Left colon (tissue), 2 donors: ENCODE results near the gene DCAF4L1. TPM values are rescaled to one million over a fixed set of nuclear protein-coding genes. Genes with fewer than 3 reads are reported as not detected.

Source experiments
- ATAC-seq: fragments of 200-7000 bp; cut with Tn5 transposase; one replicate; pipeline ENCODE4 v1.9.1; 2020; ENCODE audit warnings: mild to moderate bottlenecking, moderate library complexity
- DNase-seq, 2 donors: peaks; one replicate each; pipeline ENCODE4 v3.0.0-alpha.2; 2020
- intact Hi-C, 2 donors: fragments of 100-400 bp; cut with DNase I in 1 of 2; cut with micrococcal nuclease in 1 of 2; formaldehyde crosslinking; loops; one replicate each; pipeline versions ENCODE4 v1.11.2 to v1.14.0; 2022; cut with DNase I, micrococcal nuclease
- total RNA-seq, 2 donors: library from RNA; stranded (reverse); fragmentation: NEBNext Ultra II Directional; extraction: Animal tissue kit (Norgen Biotek cat#: 25700); gene quantifications; one replicate each; pipeline ENCODE4 v1.2.1, GENCODE V29; 2021
- donor health status: DM: no; HTN: no; CAD: no.
- donor health status: DM: yes; HTN: yes; CAD: no.

The DCAF4L1 gene
- total RNA-seq, 2 donors from 2014 or later = 0.06 to 0.12 TPM

DNA sequence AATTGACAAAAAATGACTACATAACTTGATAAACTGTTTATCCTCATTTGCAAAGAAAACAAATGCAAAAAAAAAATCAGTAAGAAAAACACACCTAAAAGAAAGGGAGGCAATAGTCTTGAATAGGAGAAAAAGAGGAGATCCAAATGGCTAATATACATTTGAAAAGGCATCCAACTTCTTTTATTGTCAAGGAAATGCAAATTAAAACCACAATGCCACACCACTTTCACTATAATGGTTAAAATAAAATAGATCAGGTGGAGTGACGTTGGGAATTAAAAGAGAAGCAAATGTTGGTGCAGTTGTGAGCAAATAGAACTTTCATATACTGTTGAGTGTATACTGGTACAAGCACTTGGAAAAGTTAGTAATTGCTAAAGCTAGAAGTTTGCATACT, 3.6 kb downstream of the DCAF4L1 start:
- no peak for ATAC-seq
- no peak for DNase-seq
- intact Hi-C loops = no loop called here

GRCh38 chr4:41989994-41990364, 8.4 kb downstream of the DCAF4L1 start:
- DNase-seq = no peak
- ATAC-seq = peak; percentile 11
- intact Hi-C loops = no loop called here

DNA sequence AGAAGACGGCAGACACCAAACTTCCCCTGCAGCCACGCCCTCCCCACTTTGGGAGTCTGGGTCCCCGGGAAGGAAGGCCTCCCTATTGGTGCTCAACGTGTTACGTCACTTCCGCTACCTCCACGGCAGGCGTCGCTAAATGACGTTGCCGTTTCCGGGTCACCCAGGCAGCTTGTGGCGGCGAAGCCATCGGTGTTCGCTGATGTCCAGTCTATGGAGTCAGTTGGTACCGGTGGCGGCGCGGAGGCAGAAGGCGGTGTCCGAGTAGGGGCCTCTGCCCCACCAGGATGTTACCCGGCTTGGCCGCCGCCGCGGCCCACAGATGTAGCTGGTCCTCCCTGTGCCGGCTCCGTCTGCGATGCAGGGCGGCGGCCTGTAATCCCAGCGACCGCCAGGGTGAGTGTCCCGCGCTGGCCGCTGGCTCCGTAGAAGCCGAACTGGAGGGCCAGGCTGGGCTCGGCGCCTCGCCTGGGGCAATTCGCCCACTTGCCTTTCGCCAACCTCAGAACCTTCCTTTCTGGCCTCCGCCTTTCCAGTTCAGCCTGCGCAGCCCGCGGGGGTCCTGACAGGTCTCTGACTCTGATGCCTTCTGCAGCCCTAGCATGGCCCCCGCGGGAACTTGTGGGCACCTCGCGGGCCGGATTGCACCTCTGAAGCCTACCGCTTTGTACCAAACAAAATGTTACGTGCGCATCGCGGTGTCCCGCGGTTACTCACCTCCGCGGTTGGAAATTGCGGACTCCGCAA, 9.0 kb downstream of the DCAF4L1 start, which contains the start of gene SLC30A9:
Gene SLC30A9 (plus strand): TSS at position 166 of the 747 bp plus-strand sequence. CDS start 122 bp downstream, at position 288.
- intact Hi-C loops = no loop called here
- DNase-seq (peak; percentile 94 to 96), ATAC-seq (peak; percentile 99)

GRCh38 chr4:41991916-41992767, 10.6 kb downstream of the DCAF4L1 start:
- DNase-seq = no peak
- ATAC-seq = no peak
- intact Hi-C loops = no loop called here

DNA sequence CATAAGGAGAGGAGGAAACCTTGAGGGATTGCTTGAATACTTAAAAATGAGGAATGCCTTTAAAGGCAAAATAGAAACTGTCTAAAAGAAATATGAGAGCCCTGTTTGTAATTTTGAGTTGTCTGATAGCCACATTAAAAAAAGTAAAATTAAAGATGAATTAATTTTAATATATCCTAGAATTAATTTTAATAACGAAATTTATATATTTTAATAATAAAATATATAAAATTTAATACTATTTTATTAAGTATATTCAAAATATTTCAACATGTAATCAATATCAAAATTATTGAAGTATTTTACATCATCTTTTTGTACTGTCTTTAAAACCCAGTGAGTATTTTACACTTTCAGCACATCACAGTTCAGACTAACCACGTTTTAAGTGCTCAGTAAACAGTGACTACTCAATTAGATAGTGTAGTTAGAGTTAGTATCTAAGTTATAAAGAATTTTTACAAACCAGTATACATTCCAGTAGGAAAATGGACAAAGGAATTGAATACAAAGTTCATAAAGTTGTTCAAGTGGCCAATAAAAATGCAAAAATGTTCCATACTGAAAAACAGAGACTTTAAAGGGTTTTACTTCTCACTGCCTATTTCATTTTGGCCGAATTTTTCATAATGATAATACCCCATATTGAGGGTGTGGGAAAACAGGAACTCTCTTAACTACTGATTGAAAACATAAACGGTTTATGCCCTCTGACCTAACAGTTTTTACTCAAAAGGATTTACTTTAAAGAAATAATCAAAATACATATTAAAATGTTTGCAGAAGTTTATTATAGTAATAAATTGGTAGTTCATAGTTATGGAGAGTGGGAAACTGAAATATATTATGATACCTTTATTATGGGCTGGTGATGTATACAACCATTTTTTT, 11.7 kb downstream of the DCAF4L1 start:
- DNase-seq (no peak), ATAC-seq (no peak)
- intact Hi-C loops = no loop called here

GRCh38 chr4:41994461-41994985, 13.0 kb downstream of the DCAF4L1 start:
- DNase-seq (no peak), ATAC-seq (no peak)
- intact Hi-C loops = no loop called here

- intact Hi-C loops = no loop called here
- no peak for DNase-seq
- ATAC-seq = peak; percentile 54
Observed at GRCh38 chr4:41998019-41998418, 16.5 kb downstream of the DCAF4L1 start.

DNA sequence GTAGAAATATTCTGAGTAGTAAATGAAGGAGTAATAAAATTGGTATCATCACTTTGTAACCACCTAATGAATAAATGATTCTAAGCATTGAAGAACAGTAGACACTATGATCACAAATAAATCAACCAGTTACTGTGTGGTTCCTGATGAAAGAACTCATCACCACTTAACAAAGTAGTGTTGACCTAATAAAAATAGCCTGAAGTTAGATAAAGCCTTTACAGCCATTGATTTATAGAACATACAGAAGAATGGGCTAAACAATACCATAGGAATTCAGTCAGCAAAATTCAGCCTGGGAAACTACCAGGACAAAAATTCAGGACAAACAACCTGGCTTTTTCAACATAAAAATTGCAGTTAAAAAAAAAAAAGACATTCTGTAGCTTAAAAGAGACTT, 17.8 kb downstream of the DCAF4L1 start:
- DNase-seq = no peak
- no peak for ATAC-seq
- intact Hi-C loops = no loop called here

DNA sequence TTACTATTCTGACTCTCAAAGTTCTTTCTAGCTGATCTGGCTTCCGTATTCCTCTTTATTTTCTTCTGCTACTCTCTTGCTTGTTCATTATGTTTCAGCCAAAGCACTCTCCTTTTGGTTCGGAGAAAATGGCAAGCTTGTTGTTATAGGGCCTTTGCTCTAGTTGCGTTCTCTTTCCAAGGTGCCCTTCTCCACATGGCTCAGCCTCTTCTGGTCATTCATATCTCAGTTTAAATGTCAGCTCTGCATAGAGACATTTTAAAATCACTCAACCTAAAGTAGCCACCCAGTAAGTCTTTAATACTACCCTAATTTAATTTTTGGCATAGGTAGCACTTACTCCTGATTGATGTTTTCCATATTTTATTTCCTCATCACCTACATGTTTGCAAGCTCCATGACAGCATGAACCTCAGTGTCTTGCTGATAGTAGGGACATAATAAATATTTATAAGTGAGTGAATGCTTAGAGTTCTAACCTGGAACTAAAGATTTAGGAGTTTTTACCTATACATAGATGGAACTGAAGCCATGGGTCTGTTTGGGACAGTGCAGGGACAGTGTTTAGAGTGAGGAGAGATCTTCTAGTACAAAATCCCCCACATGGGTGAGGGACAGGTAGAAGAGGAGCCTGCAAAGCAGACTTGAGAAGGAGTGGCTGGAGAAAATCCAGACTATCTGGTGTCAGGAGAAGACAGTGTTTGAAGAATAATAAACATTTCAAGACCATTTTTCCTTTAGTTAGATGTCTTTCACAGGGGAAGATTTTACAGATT, 26.6 kb downstream of the DCAF4L1 start:
- intact Hi-C loops = no loop called here
- no peak for DNase-seq
- ATAC-seq = no peak

- intact Hi-C loops = no loop called here
- DNase-seq (no peak), ATAC-seq (no peak)
Observed at GRCh38 chr4:42015438-42015837, 33.9 kb downstream of the DCAF4L1 start.

- intact Hi-C loops = no loop called here
- no peak for ATAC-seq
- DNase-seq = no peak
Observed at GRCh38 chr4:42018451-42018850, 36.9 kb downstream of the DCAF4L1 start.

Other genes with a start within 250 kb of the DCAF4L1 start
- gene PHOX2B, start 233.0 kb upstream of the DCAF4L1 start, total RNA-seq = under 1 TPM; 0.09 to 0.73 TPM
- 10 to 100 TPM; 74.5 to 76.3 TPM for gene TMEM33, start 46.3 kb upstream of the DCAF4L1 start, total RNA-seq
- 10 to 100 TPM; 69.4 to 74.5 TPM for gene SLC30A9, start 8.8 kb downstream of the DCAF4L1 start, total RNA-seq
- under 1 TPM; 0.22 to 0.40 TPM for gene BEND4, start 170.9 kb downstream of the DCAF4L1 start, total RNA-seq